H1 (cell line): Measurements from ENCODE around the gene EXOC3L1. TPM values are rescaled to one million over a fixed set of nuclear protein-coding genes. Genes with fewer than 3 reads are reported as not detected.
A peak's percentile ranks its signal among the peaks of the same experiment; 100 is the strongest.

Experiments used
- CTCF ChIA-PET: fragments of 300-600 bp; sonication (Branson Sonifier 250); formaldehyde crosslinking; loops from one replicate; lab custom pipeline; 2021; ENCODE audit not compliant: partially characterized antibody; lab: Charles Lee
- POLR2A ChIA-PET: fragments of 300-600 bp; sonication (Branson Sonifier 250); formaldehyde crosslinking; loops from one replicate; lab custom pipeline; 2021; ENCODE audit warnings: inconsistent platforms; ENCODE audit not compliant: partially characterized antibody; lab: Charles Lee
- DNase-seq, 2 experiments: peaks; one replicate each; pipeline versions ENCODE4 v3.0.0 to v3.0.0-alpha.2; 2010 to 2022; ENCODE audit warnings: low spot score in 2 of 2, low read depth in 1 of 2, mixed read lengths in 1 of 2
- FAIRE-seq: peaks from 2 replicates; lab custom pipeline; 2011; peaks lifted over from hg19 to GRCh38; lab: Jason Lieb, UNC
- H2AFZ ChIP-seq: 2 replicates; pipeline ENCODE4 v1.8.1; 2012; ENCODE audit warnings: low read length, inconsistent platforms
- H2AK5ac ChIP-seq: 2 replicates; pipeline ENCODE4 v1.6.1; 2013; ENCODE audit warnings: low read depth, low read length
- H2BK120ac ChIP-seq: replicated peaks from 2 replicates; pipeline ENCODE3; 2013; ENCODE audit warnings: low read depth, low read length, inconsistent platforms
- H2BK12ac ChIP-seq: 2 replicates; pipeline ENCODE4 v1.6.1; 2013; ENCODE audit warnings: low read depth, low read length
- H2BK15ac ChIP-seq: 2 replicates; pipeline ENCODE4 v1.6.1; 2013; ENCODE audit warnings: low read length
- H2BK20ac ChIP-seq: 2 replicates; pipeline ENCODE4 v1.6.1; 2013; ENCODE audit warnings: low read length
- H2BK5ac ChIP-seq: 2 replicates; pipeline ENCODE4 v1.6.1; 2013; ENCODE audit warnings: low read depth, low read length
- H3K14ac ChIP-seq: 2 replicates; pipeline ENCODE4 v1.6.1; 2013; ENCODE audit warnings: inconsistent platforms; ENCODE audit not compliant: insufficient read length
- H3K18ac ChIP-seq: 2 replicates; pipeline ENCODE4 v1.6.1; 2013; ENCODE audit warnings: low read length; ENCODE audit errors: extremely low read depth
- H3K23ac ChIP-seq: 2 replicates; pipeline ENCODE4 v1.6.1; 2013; ENCODE audit warnings: inconsistent platforms; ENCODE audit not compliant: insufficient read length
- H3K23me2 ChIP-seq: 2 replicates; pipeline ENCODE4 v1.6.1; 2013; ENCODE audit warnings: low read depth, low read length
- H3K27ac ChIP-seq: 2 replicates; pipeline ENCODE4 v1.6.1; 2011; ENCODE audit warnings: low read depth, low read length, inconsistent platforms
- H3K27me3 ChIP-seq, 4 experiments: replicated peaks in 1 of 4; 1 replicate in 1 of 4; 2 replicates in 3 of 4; pipeline versions ENCODE4 v1.6.1 to v1.8.1; 2011 to 2013; ENCODE audit warnings: low read length in 3 of 4, mild to moderate bottlenecking in 3 of 4, inconsistent platforms in 2 of 4, mixed read lengths in 2 of 4, moderate library complexity in 1 of 4; ENCODE audit not compliant: control insufficient read depth in 3 of 4, insufficient read depth in 3 of 4; ENCODE audit errors: extremely low read depth in 1 of 4
- H3K36me3 ChIP-seq, 4 experiments: 2 replicates each; pipeline versions ENCODE4 v1.6.1 to v1.8.1; 2011 to 2013; ENCODE audit warnings: mild to moderate bottlenecking in 4 of 4, low read length in 3 of 4, moderate library complexity in 2 of 4, control low read depth in 1 of 4, inconsistent platforms in 1 of 4; ENCODE audit not compliant: insufficient read depth in 4 of 4, control insufficient read depth in 2 of 4
- H3K4ac ChIP-seq: replicated peaks from 2 replicates; pipeline ENCODE3; 2013; ENCODE audit warnings: low read length, low read depth, mixed read lengths, inconsistent platforms; ENCODE audit not compliant: insufficient read length
- H3K4me1 ChIP-seq, 4 experiments: replicated peaks in 1 of 4; 1 replicate in 1 of 4; 2 replicates in 3 of 4; pipeline versions ENCODE4 v1.6.1 to v1.8.1; 2011 to 2013; ENCODE audit warnings: low read length in 3 of 4, inconsistent platforms in 2 of 4, mixed read lengths in 1 of 4; ENCODE audit not compliant: insufficient read depth in 4 of 4, control insufficient read depth in 3 of 4
- H3K4me2 ChIP-seq, 2 experiments: 2 replicates each; pipeline versions ENCODE4 v1.6.1 to v1.8.1; 2011 to 2013; ENCODE audit warnings: low read depth in 2 of 2, low read length in 2 of 2, control low read depth in 1 of 2, inconsistent platforms in 1 of 2, mild to moderate bottlenecking in 1 of 2; ENCODE audit not compliant: insufficient read depth in 1 of 2
- H3K4me3 ChIP-seq, 4 experiments: fragments of 200-600, 300-600 bp in 1 of 4; sonication (generic), shearing (Covaris generic), sonication (Bioruptor Twin) in 1 of 4; 2 replicates each; pipeline versions ENCODE4 v1.5.1 to v1.8.1; 2011 to 2016; ENCODE audit warnings: low read length in 4 of 4, low read depth in 3 of 4, control low read depth in 2 of 4, inconsistent platforms in 2 of 4, mild to moderate bottlenecking in 2 of 4, mixed read lengths in 1 of 4, moderate library complexity in 1 of 4; ENCODE audit not compliant: insufficient read depth in 2 of 4; ENCODE audit errors: extremely low read depth in 1 of 4
- H3K56ac ChIP-seq: replicated peaks from 2 replicates; pipeline ENCODE3; 2013; ENCODE audit warnings: low read depth, mild to moderate bottlenecking, mixed read lengths, low read length, inconsistent platforms; ENCODE audit not compliant: insufficient read length
- H3K79me1 ChIP-seq: 2 replicates; pipeline ENCODE4 v1.6.1; 2013; ENCODE audit warnings: low read depth, low read length, control low read depth
- H3K79me2 ChIP-seq, 2 experiments: 2 replicates each; pipeline versions ENCODE4 v1.6.1 to v1.8.1; 2012 to 2013; ENCODE audit warnings: low read length in 2 of 2, mild to moderate bottlenecking in 2 of 2, inconsistent platforms in 1 of 2; ENCODE audit not compliant: insufficient read depth in 2 of 2, control insufficient read depth in 1 of 2
- H3K9ac ChIP-seq, 4 experiments: replicated peaks in 1 of 4; 1 replicate in 1 of 4; 2 replicates in 3 of 4; pipeline versions ENCODE4 v1.6.1 to v1.8.1; 2011 to 2013; ENCODE audit warnings: low read depth in 3 of 4, low read length in 3 of 4, control low read depth in 2 of 4, mild to moderate bottlenecking in 2 of 4, moderate library complexity in 2 of 4, inconsistent platforms in 1 of 4; ENCODE audit errors: extremely low read depth in 1 of 4
- H3K9me3 ChIP-seq, 2 experiments: 2 replicates each; pipeline versions ENCODE4 v1.6.1 to v1.8.1; 2012 to 2013; ENCODE audit warnings: mild to moderate bottlenecking in 2 of 2, moderate library complexity in 2 of 2, control low read depth in 1 of 2, inconsistent platforms in 1 of 2, low read depth in 1 of 2, low read length in 1 of 2, mixed read lengths in 1 of 2; ENCODE audit not compliant: insufficient read depth in 2 of 2
- H4K20me1 ChIP-seq, 2 experiments: replicated peaks in 1 of 2; 2 replicates each; pipeline versions ENCODE3 to v1.8.1; 2011 to 2013; ENCODE audit warnings: inconsistent platforms in 2 of 2, low read length in 2 of 2, mild to moderate bottlenecking in 1 of 2; ENCODE audit not compliant: insufficient read depth in 2 of 2, control insufficient read depth in 1 of 2
- H4K5ac ChIP-seq: 2 replicates; pipeline ENCODE4 v1.6.1; 2013; ENCODE audit warnings: low read length, low read depth, mixed read lengths, inconsistent platforms; ENCODE audit not compliant: insufficient read length
- H4K8ac ChIP-seq: 2 replicates; pipeline ENCODE4 v1.8.0; 2013; ENCODE audit warnings: mild to moderate bottlenecking, moderate library complexity, low read length, inconsistent platforms; ENCODE audit not compliant: insufficient read depth; ENCODE audit errors: extremely low read depth
- H4K91ac ChIP-seq: replicated peaks from 2 replicates; pipeline ENCODE3; 2013; ENCODE audit warnings: low read length, mixed read lengths, inconsistent platforms; ENCODE audit not compliant: insufficient read length
- SP1 ChIP-seq: IDR thresholded peaks from 2 replicates; pipeline ENCODE4 v1.6.1; 2011; ENCODE audit warnings: low read depth, low read length
- TBP ChIP-seq: IDR thresholded peaks from 2 replicates; pipeline ENCODE4 v1.6.1; 2011; ENCODE audit warnings: low read depth, low read length, improper control_type of control experiment
- ZNF274 ChIP-seq: IDR thresholded peaks from 2 replicates; pipeline ENCODE4 v1.7.0; 2012; ENCODE audit warnings: low read length, borderline replicate concordance; ENCODE audit errors: extremely low read depth
- WGBS, 2 experiments: shearing (Covaris generic) in 1 of 2; methylation state at CpG; one replicate each; pipeline versions ENCODE4 v1.1.6 to v1.1.7; 2013 to 2015; ENCODE audit warnings: low lambda C conversion rate in 2 of 2, mixed read lengths in 2 of 2, inconsistent platforms in 1 of 2, low coverage in 1 of 2, missing lambda C conversion rate in 1 of 2; ENCODE audit not compliant: insufficient replicate concordance in 2 of 2, insufficient coverage in 1 of 2, insufficient read length in 1 of 2; ENCODE audit errors: extremely low coverage in 1 of 2, missing lambda C conversion rate in 1 of 2; 5-methylcytosine and 5-hydroxymethylcytosine counted together
- polyA plus RNA-seq, 7 experiments: library from polyadenylated mRNA; depleted of rRNA in 3 of 7; stranded (reverse) in 5 of 7; unstranded in 2 of 7; fragments of >200 nt in 5 of 7; fragments of 200-250 nt in 2 of 7; gene quantifications; 1 replicate in 5 of 7; 2 replicates in 1 of 7; 4 replicates in 1 of 7; pipeline versions ENCODE4 v1.2.1 to v1.2.3, GENCODE V29; 2011 to 2013; ENCODE audit warnings: missing spikeins in 2 of 7, mixed read lengths in 2 of 7
- total RNA-seq: library from RNA; stranded (reverse); fragmentation: NEBNext Ultra II Directional; extraction: Animal tissue kit (Norgen Biotek cat#: 25700); gene quantifications from 2 replicates; pipeline ENCODE4 v1.2.1, GENCODE V29; 2021

EXOC3L1 gene
- total and polyA plus RNA-seq, 2 of the 8 experiments (the other 6 are each of a cell fraction or from before 2014, with no cell fraction given): 1.3 TPM

GRCh38 chr16:67236563-67237395, 46.8 kb upstream of the EXOC3L1 start:
- H3K4me2 ChIP-seq: peak overlapping the region in 1 of 2 experiments; percentile 17; a peak in 1 of 4 replicates
- 83% methylated on average over 39 of the region's 50 CpGs; no CpG with 5 or more reads in 1 of the 2 experiments for WGBS, 2 experiments

More at GRCh38 chr16:67236563-67237395, 46.8 kb upstream of the EXOC3L1 start:
- Histone ChIP-seq H4K91ac (no peak overlapping the region), H3K9ac (no peak overlapping the region; a peak in 1 of 7 replicates), H3K14ac (no peak overlapping the region), H2AK5ac (no peak overlapping the region), H4K8ac (peak overlapping the region; percentile 29), H3K56ac (no peak overlapping the region), H3K79me1 (peaks cover 8% of the 10 kb centered on the region), H3K79me2 (no peaks in the 10 kb centered on the region), H4K20me1 (peaks cover 0 to 12% of the 10 kb centered on the region in 2 experiments), H3K23ac (no peak overlapping the region), H3K18ac (no peak overlapping the region), H2BK120ac (no peak overlapping the region), H3K27ac (no peak overlapping the region), H3K4me1 (peaks cover 3 to 8% (median 7%) of the 10 kb centered on the region in 4 experiments; a peak in 6 of 7 replicates), H2BK15ac (no peak overlapping the region), H2AFZ (no peak overlapping the region), H3K23me2 (no peaks in the 10 kb centered on the region), H2BK12ac (0 out of 2 replicates have a peak overlapping the region, but pooled peaks have one; percentile 27), H3K36me3 (peaks cover 5 to 21% (median 14%) of the 10 kb centered on the region in 4 experiments; a peak in 5 of 8 replicates), H4K5ac (no peak overlapping the region), H3K4ac (no peak overlapping the region), H2BK5ac (peak overlapping the region; percentile 66; the same call in 1 of the 2 replicates), H3K27me3 (no peaks in the 10 kb centered on the region), H3K4me3 (no peak overlapping the region), H3K9me3 (no peaks in the 10 kb centered on the region), H2BK20ac (no peak overlapping the region)
- ChIA-PET POLR2A (interaction anchor here (1.4 to 11.2 kb wide), 5 partner anchors 9 to 37 kb away, joined by 3 to 111 read pairs (median 3); partner anchors contain the start of genes FHOD1, SLC9A5 and TMEM208), CTCF (interaction anchor here (0.7 to 4.6 kb wide), 6 partner anchors 10 to 90 kb away, joined by 3 to 23 read pairs (median 6); partner anchors contain the start of genes ELMO3, FHOD1, KCTD19 and LRRC36)
- FAIRE-seq (no peak), DNase-seq (peak; percentile 77 to 98)
- TF ChIP-seq TBP: 0 out of 2 replicates have a peak, but pooled peaks have one; percentile 17
- TF ChIP-seq ZNF274: no peak
- TF ChIP-seq SP1: peak; percentile 29; the same call in 1 of the 2 replicates
